CD4-positive, alpha-beta T cell treated with Interleukin-10 for 1 hour (primary cell): Measurements from ENCODE around the gene RGPD5.
"Not testable (repeated sequence)": the region's sequence is repeated elsewhere in the genome, so short reads cannot be mapped to it uniquely, and the experiment has no call there.

Source experiments
- DNase-seq: peaks from one replicate; pipeline ENCODE4 v3.0.0-alpha.2; 2020

RGPD5 gene

GRCh38 chr2:109794074-109794737 lies at the start of gene RGPD5:
Gene RGPD5, plus strand, starts transcription at chr2:109794305. Its CDS starts 161 bp downstream, at chr2:109794466.
- DNase-seq = not testable (repeated sequence)

DNA sequence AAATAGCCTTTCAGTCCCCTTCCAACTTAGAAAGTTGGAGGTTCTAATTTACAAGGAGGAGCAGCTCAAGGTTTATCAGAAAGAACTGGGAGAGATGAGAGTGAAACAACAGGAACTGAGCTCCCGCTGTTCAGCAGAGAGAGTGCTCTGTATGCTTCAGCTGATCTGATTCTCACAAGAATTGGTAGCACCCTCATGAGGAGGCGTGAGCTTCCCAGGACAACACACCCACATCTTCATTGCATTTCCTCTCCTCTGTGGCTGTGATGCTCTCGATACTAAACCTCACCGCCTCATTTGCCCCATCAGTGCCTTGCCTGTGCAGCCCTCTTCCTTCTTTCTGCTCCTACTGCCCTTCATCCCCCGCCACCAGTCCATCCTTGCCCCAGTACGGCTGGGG lies 42.5 kb upstream of the RGPD5 start:
- DNase-seq = not testable (repeated sequence)

- DNase-seq = not testable (repeated sequence)
These were observed 36.8 kb upstream of the RGPD5 start for GRCh38 chr2:109757163-109757824.

GRCh38 chr2:109760265-109761042 lies 33.7 kb upstream of the RGPD5 start:
- not testable (repeated sequence) for DNase-seq

DNA sequence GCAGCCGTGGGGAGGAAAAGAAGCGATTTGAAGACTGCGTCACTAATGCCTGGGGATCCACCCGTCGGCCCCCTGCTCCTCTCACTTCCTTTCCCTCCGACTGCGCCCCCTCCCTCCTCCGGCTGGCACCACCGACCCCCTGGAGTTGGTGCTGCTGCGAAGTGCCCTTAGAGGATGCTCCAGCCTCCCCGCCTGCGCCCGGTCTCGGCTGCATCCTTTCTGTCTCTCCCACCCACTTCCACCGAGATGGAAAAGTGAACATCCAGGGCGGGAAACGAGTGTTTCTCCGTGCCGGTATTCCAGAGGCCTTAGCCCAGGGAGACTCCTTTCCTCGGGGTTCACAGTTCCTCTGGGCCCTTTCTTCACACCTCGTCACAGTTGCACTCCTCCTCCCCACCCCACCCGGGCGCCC lies 33.1 kb upstream of the RGPD5 start:
- not testable (repeated sequence) for DNase-seq

GRCh38 chr2:109761976-109762375 lies 32.1 kb upstream of the RGPD5 start:
- DNase-seq = not testable (repeated sequence)

DNA sequence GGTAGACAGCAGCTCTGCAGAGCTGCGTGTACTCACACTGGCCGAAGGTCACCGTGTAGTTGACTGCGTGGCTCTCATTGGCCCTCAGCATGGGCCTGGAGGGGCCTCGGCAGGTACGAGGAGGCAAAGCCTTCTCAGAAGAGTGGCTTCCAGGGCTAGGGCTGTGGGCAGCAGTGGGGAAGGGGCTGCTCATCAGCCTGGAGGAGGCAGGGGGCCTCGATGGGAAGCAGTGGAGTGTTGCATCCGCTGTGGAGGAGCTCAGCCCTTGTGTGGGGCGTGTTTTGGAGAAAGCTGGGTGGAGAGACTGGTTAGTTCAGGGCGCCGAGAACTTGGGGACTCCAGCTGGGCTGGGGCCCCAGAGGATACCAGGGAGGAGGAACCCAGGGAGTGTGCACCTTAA lies 28.0 kb upstream of the RGPD5 start:
- not testable (repeated sequence) for DNase-seq

DNA sequence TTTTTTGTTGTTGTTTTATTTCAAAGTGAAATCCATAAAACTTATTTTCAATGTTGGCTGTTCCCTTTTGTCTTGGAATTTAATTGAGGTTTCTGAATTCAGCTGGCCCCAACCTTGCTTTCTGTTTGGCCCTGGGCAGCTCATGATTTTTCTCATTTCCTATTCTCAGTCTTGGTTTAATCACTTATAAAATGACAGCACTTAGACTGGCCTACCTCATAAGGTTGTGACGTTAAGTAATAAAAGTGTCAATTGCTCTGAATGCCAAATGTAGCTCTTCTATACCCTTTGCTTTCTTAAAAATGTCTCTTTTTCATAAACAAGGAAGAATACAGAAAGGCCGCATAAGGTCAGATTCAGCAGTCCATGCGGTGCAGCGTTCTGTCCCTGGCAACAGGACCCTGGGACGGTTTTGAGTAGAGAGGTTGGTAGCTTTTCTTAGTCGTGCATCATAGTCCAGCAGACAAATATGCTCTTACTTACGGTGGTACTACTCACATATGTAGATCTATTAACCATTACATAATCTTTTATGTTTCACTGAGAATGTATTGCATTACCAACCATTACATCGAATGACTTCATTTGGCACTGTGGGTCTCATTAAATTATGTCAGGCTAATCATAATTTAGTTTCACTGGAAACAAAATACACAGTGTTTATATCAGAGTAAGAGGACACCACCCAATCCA lies 27.1 kb upstream of the RGPD5 start:
- not testable (repeated sequence) for DNase-seq

- DNase-seq = not testable (repeated sequence)
These were observed 25.2 kb upstream of the RGPD5 start for GRCh38 chr2:109768934-109769333.

DNA sequence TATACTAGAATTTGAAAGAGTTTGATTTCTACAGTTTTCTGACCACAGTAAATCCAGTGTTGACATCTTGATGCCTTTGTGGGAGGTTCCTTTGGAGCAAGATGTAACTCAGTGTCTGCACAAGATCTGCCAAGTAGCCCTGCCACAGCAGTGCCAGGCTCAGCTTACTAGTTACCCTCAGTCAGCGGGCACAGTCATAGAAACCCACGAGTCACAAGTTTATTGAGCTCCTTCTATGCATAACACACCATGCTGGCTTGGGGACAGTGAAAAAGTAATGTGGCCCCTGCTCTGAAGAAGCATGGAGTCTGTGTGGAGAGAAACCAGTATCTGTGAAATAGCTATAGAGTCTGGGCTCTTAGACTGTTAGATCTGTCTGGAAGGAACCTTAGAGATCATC lies 15.0 kb upstream of the RGPD5 start:
- not testable (repeated sequence) for DNase-seq

- not testable (repeated sequence) for DNase-seq
These were observed 12.8 kb upstream of the RGPD5 start for GRCh38 chr2:109781147-109781816.

DNA sequence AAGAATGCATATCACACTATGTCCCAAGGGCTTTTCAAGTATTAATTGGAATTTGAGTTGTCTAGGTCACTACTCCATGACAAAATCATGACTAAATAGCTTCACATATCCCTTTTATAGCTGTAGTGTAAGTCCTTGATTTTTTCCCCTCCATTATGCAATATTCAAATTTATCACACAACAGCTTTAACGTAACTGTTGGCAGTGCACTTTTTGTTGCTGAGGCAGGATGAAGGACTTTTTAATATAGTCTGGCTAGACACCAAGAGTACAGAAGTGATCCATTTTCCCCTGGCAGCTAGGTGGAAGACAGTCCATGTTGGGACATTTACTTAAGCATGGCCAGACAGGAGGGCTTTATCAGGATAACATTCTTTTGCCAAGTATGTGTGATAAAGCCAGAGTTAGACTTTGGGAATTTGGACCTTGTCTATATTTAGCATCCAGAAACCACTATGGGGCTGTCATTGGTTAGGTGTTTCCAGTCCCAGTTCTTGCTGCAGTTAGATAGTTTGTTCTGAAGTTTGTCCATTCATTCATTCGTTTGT lies 11.6 kb upstream of the RGPD5 start:
- DNase-seq = not testable (repeated sequence)

- DNase-seq = not testable (repeated sequence)
These were observed 2.4 kb upstream of the RGPD5 start for GRCh38 chr2:109791530-109792279.

GRCh38 chr2:109792659-109793058 lies 1.4 kb upstream of the RGPD5 start:
- DNase-seq = not testable (repeated sequence)

GRCh38 chr2:109871129-109871751 lies 77.1 kb downstream of the RGPD5 start:
- DNase-seq = not testable (repeated sequence)

- not testable (repeated sequence) for DNase-seq
These were observed 82.5 kb downstream of the RGPD5 start for GRCh38 chr2:109876625-109877024.

DNA sequence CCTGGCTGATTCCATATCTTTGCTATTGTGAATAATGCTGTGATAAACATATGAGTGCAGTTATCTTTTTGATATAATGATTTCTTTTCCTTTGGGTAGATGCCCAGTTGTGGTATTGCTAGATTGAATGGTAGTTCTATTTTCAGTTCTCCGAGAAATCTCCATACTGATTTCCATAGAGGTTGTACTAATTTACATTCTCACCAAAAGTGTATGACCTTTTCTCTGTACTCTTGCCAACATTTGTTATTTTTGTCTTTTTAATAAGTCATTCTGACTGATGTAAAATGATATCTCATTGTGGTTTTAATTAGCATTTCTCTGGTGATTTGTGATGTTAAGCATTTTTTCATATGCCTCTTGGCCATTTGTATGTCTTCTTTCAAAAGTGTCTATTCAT lies 88.0 kb downstream of the RGPD5 start:
- not testable (repeated sequence) for DNase-seq

- not testable (repeated sequence) for DNase-seq
These were observed 94.3 kb downstream of the RGPD5 start for GRCh38 chr2:109888414-109888813.

DNA sequence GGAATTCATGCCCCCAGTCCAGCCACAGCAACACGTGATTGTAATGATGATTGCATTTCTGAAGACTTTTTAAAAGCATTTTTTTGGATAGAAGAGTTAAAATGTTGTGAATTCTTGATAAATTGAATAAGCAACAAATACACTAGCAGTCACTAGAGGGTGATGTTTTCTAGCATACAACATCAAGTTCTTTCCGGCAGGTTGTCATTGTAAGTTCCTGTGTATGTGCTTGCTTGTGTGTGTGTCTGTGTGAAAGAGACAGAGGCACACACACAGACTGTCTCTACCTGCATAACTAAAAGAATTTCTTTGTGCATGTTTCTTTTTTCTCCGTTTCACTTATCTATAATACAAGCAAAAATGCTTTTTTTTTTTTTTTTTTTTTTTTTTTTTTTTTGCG lies 95.8 kb downstream of the RGPD5 start:
- DNase-seq = not testable (repeated sequence)

- DNase-seq = not testable (repeated sequence)
These were observed 96.9 kb downstream of the RGPD5 start for GRCh38 chr2:109891024-109891423.

- DNase-seq = not testable (repeated sequence)
These were observed 99.6 kb downstream of the RGPD5 start for GRCh38 chr2:109893736-109894135.
